H1 (cell line): ENCODE measurements around the gene CTNND2.

Experiments used
- GABPA ChIP-seq: IDR thresholded peaks from 2 replicates; pipeline ENCODE4 v1.6.1; 2011; ENCODE audit warnings: mild to moderate bottlenecking, low read length, moderate library complexity, borderline replicate concordance; ENCODE audit not compliant: insufficient read depth
- TAF7 ChIP-seq: optimal IDR thresholded peaks from 2 replicates; pipeline ENCODE3; 2011; ENCODE audit warnings: low read depth, mild to moderate bottlenecking, inconsistent platforms, low read length, moderate library complexity, borderline replicate concordance
- TF ChIP-seq, protein P1 (sequence below), 3 experiments: IDR thresholded peaks; 1 replicate in 2 of 3; 2 replicates in 1 of 3; pipeline versions ENCODE4 v1.5.1 to v1.6.1; 2011; ENCODE audit warnings: low read length in 3 of 3, mild to moderate bottlenecking in 3 of 3, inconsistent platforms in 2 of 3, low read depth in 1 of 3, moderate library complexity in 1 of 3; ENCODE audit not compliant: insufficient read depth in 1 of 3; ENCODE audit errors: control extremely low read depth in 1 of 3
- TF ChIP-seq, protein P2 (sequence below): IDR thresholded peaks from 2 replicates; pipeline ENCODE4 v1.6.1; 2012; ENCODE audit warnings: inconsistent platforms

DNA sequence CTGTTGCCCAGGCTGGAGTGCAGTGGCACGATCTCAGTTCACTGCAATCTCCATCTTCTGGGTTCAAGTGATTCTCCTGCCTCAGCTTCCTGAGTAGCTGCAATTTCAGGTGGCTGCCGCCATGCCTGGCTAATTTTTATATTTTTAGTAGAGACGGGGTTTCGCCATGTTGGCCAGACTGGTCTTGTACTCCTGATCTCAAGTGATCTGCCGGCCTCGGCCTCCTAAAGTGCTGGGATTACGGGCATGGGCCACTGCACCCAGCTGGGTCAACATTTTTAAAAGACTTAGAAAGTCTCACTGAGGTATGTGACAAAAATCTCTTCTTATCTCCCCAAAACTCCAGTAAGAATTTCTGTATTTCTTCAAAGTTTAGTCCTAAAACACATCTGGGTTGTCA is 211.6 kb downstream of the CTNND2 start:
- TF ChIP-seq, protein P1, sequence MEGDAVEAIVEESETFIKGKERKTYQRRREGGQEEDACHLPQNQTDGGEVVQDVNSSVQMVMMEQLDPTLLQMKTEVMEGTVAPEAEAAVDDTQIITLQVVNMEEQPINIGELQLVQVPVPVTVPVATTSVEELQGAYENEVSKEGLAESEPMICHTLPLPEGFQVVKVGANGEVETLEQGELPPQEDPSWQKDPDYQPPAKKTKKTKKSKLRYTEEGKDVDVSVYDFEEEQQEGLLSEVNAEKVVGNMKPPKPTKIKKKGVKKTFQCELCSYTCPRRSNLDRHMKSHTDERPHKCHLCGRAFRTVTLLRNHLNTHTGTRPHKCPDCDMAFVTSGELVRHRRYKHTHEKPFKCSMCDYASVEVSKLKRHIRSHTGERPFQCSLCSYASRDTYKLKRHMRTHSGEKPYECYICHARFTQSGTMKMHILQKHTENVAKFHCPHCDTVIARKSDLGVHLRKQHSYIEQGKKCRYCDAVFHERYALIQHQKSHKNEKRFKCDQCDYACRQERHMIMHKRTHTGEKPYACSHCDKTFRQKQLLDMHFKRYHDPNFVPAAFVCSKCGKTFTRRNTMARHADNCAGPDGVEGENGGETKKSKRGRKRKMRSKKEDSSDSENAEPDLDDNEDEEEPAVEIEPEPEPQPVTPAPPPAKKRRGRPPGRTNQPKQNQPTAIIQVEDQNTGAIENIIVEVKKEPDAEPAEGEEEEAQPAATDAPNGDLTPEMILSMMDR (IDR thresholded peaks at IDR 0.05; ENCODE audit: control extremely low read depth in 1 of 3, insufficient read depth in 1 of 3, low read depth in 1 of 3, low read length in 3 of 3): no peak
- no peak for TF ChIP-seq GABPA
- TF ChIP-seq TAF7: no peak
- TF ChIP-seq, protein P2, sequence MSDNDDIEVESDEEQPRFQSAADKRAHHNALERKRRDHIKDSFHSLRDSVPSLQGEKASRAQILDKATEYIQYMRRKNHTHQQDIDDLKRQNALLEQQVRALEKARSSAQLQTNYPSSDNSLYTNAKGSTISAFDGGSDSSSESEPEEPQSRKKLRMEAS: no peak
